GM12878 (cell line): Measurements from ENCODE around the gene OTUB2. TPM values are rescaled to one million over a fixed set of nuclear protein-coding genes. Genes with fewer than 3 reads are reported as not detected.
A peak's percentile ranks its signal among the peaks of the same experiment; 100 is the strongest.

Experiments
- ATAC-seq: fragments of 200-7000 bp; cut with Tn5 transposase; 3 replicates; pipeline ENCODE4 v1.9.1; 2020; ENCODE audit warnings: mild to moderate bottlenecking, moderate library complexity
- BruUV-seq: library from RNA; stranded (reverse); fragments of 400-500 nt; replicated peaks from 2 replicates; lab custom pipeline; 2021; lab: Mats Ljungman, UMichigan
- CTCF ChIA-PET: fragments of 300-600 bp; sonication (Branson Sonifier 250); formaldehyde crosslinking; extraction: SDS; loops from one replicate; lab custom pipeline; 2021; ENCODE audit warnings: inconsistent platforms; lab: Yijun Ruan, JAX
- POLR2A ChIA-PET: fragments of 350-600 bp; formaldehyde crosslinking; extraction: SDS; loops from one replicate; lab custom pipeline; 2021; ENCODE audit warnings: inconsistent platforms; lab: Charles Lee
- RAD21 ChIA-PET: fragments of 300-600 bp; sonication (Branson Sonifier 250); formaldehyde crosslinking; loops from one replicate; lab custom pipeline; 2023; ENCODE audit warnings: antibody characterized with exemption; ENCODE audit not compliant: unreplicated experiment; lab: Charles Lee
- SMC1A ChIA-PET: fragments of 300-600 bp; sonication (Branson Sonifier 250); formaldehyde crosslinking; loops from one replicate; lab custom pipeline; 2023; ENCODE audit not compliant: unreplicated experiment, uncharacterized antibody; lab: Charles Lee
- DNase-seq: peaks from one replicate; pipeline ENCODE4 v3.0.0-alpha.2; 2011; ENCODE audit warnings: low read depth, low spot score
- FAIRE-seq: peaks from 3 replicates; lab custom pipeline; 2011; peaks lifted over from hg19 to GRCh38; lab: Jason Lieb, UNC
- H2AFZ ChIP-seq: 2 replicates; pipeline ENCODE4 v1.6.0; 2011; ENCODE audit warnings: low read depth, low read length, control low read depth; ENCODE audit not compliant: control insufficient read depth
- H3K27ac ChIP-seq: 2 replicates; pipeline ENCODE4 v1.5.1; 2011; ENCODE audit warnings: control low read depth; ENCODE audit not compliant: control insufficient read depth, insufficient read depth
- H3K27me3 ChIP-seq, 2 experiments: replicated peaks in 1 of 2; 2 replicates each; pipeline versions ENCODE4 v1.6.0 to v1.6.1; 2011; ENCODE audit warnings: low read length in 1 of 2; ENCODE audit not compliant: control insufficient read depth in 2 of 2, insufficient read depth in 2 of 2
- H3K36me3 ChIP-seq, 2 experiments: 2 replicates each; pipeline ENCODE4 v1.5.1; 2011; ENCODE audit warnings: low read length in 1 of 2; ENCODE audit not compliant: control insufficient read depth in 2 of 2, insufficient read depth in 2 of 2
- H3K4me1 ChIP-seq: 2 replicates; pipeline ENCODE4 v1.6.1; 2011; ENCODE audit warnings: mild to moderate bottlenecking, low read length, moderate library complexity, mixed read lengths; ENCODE audit not compliant: control insufficient read depth, insufficient read depth
- H3K4me2 ChIP-seq: 2 replicates; pipeline ENCODE4 v1.6.0; 2011; ENCODE audit warnings: control low read depth; ENCODE audit not compliant: control insufficient read depth, insufficient read depth
- H3K4me3 ChIP-seq: fragments of 200-600 bp; sonication (generic); 2 replicates; pipeline ENCODE4 v1.5.1; 2016
- H3K79me2 ChIP-seq: 2 replicates; pipeline ENCODE4 v1.6.0; 2011; ENCODE audit warnings: low read length; ENCODE audit not compliant: control insufficient read depth, insufficient read depth
- H3K9ac ChIP-seq: 2 replicates; pipeline ENCODE4 v1.8.0; 2011; ENCODE audit warnings: low read length, control low read depth, mixed read lengths; ENCODE audit not compliant: control insufficient read depth, insufficient read depth
- H3K9me3 ChIP-seq: replicated peaks from 3 replicates; pipeline ENCODE4 v1.5.1; 2011; ENCODE audit warnings: mild to moderate bottlenecking, low read length; ENCODE audit not compliant: control insufficient read depth, insufficient read depth
- H4K20me1 ChIP-seq: 2 replicates; pipeline ENCODE4 v1.6.0; 2011; ENCODE audit not compliant: control insufficient read depth, insufficient read depth
- CBX3 ChIP-seq: fragments of 200-600 bp; sonication (generic); IDR thresholded peaks from 2 replicates; pipeline ENCODE4 v1.6.1; 2016; ENCODE audit warnings: low read depth, borderline replicate concordance
- DPF2 ChIP-seq: fragments of 450-650 bp; IDR thresholded peaks from 2 replicates; pipeline ENCODE4 v1.6.1; 2017; ENCODE audit warnings: mild to moderate bottlenecking
- ESRRA ChIP-seq: IDR thresholded peaks from 2 replicates; pipeline ENCODE4 v1.6.1; 2012; ENCODE audit warnings: mild to moderate bottlenecking, low read length, improper control_type of control experiment
- GATAD2B ChIP-seq: fragments of 450-650 bp; conservative IDR thresholded peaks from 2 replicates; pipeline ENCODE4 v1.6.1; 2017; ENCODE audit warnings: low read depth, mild to moderate bottlenecking, moderate library complexity
- IKZF2 ChIP-seq, 2 experiments: fragments of 450-650 bp; IDR thresholded peaks; 2 replicates each; pipeline ENCODE4 v1.6.1; 2017; ENCODE audit warnings: mild to moderate bottlenecking in 2 of 2, moderate library complexity in 2 of 2
- PML ChIP-seq: IDR thresholded peaks from 2 replicates; pipeline ENCODE4 v1.6.1; 2012; ENCODE audit warnings: low read length, inconsistent platforms
- RAD21 ChIP-seq: IDR thresholded peaks from 2 replicates; pipeline ENCODE4 v1.6.1; 2011; ENCODE audit warnings: mild to moderate bottlenecking, low read depth, low read length, moderate library complexity; ENCODE audit not compliant: insufficient read depth
- RAD51 ChIP-seq: fragments of 450-650 bp; IDR thresholded peaks from 2 replicates; pipeline ENCODE4 v1.6.1; 2016; ENCODE audit warnings: moderate library complexity, mild to moderate bottlenecking, inconsistent platforms
- SMC3 ChIP-seq: IDR thresholded peaks from 2 replicates; pipeline ENCODE4 v1.6.1; 2011; ENCODE audit warnings: low read length, improper control_type of control experiment, borderline replicate concordance
- ZNF217 ChIP-seq: fragments of 450-650 bp; IDR thresholded peaks from 2 replicates; pipeline ENCODE4 v1.6.1; 2017; ENCODE audit warnings: antibody characterized with exemption, mild to moderate bottlenecking
- ZNF384 ChIP-seq: IDR thresholded peaks from 2 replicates; pipeline ENCODE4 v1.6.1; 2012; ENCODE audit warnings: low read depth, mild to moderate bottlenecking, low read length, improper control_type of control experiment, borderline replicate concordance
- WGBS: methylation state at CpG from one replicate; pipeline ENCODE4 v1.1.6; 2016; ENCODE audit warnings: low lambda C conversion rate; ENCODE audit not compliant: insufficient replicate concordance, insufficient coverage; ENCODE audit errors: missing lambda C conversion rate; 5-methylcytosine and 5-hydroxymethylcytosine counted together
- in situ Hi-C: fragments of 300-500 bp; cut with MboI; formaldehyde crosslinking; loops from 9 replicates; pipeline ENCODE4 v1.14.3; 2018; ENCODE audit warnings: mixed read lengths
- intact Hi-C: fragments of 100-400 bp; cut with micrococcal nuclease; formaldehyde crosslinking; loops from one replicate; pipeline ENCODE4 v1.14.2; 2022; ENCODE audit not compliant: unreplicated experiment
- polyA plus RNA-seq, 11 experiments: library from polyadenylated mRNA; depleted of rRNA in 4 of 11; unstranded in 6 of 11; stranded (reverse) in 5 of 11; fragments of >200 nt; fragmentation: Nextera tagmentation in 4 of 11; fragmentation: Illumina TruSeq in 1 of 11; extraction: Ambion mirVana in 4 of 11; extraction: Trizol in 1 of 11; gene quantifications; 1 replicate in 1 of 11; 2 replicates in 10 of 11; pipeline versions ENCODE4 v1.2.1 to v1.2.3, GENCODE V29; 2011 to 2016; ENCODE audit warnings: inconsistent platforms in 2 of 11, missing spikeins in 2 of 11, low read depth in 1 of 11
- total RNA-seq, 4 experiments: library from RNA; depleted of rRNA in 3 of 4; stranded (reverse); fragments of >200 nt in 3 of 4; fragmentation: Illumina TruSeq in 1 of 4; extraction: Trizol in 1 of 4; gene quantifications; 2 replicates each; pipeline versions ENCODE4 v1.2.1 to v1.2.3, GENCODE V29; 2013 to 2021
- TF ChIP-seq, protein P1 (sequence below): fragments of 450-650 bp; IDR thresholded peaks from 2 replicates; pipeline ENCODE4 v1.6.1; 2017; ENCODE audit warnings: mild to moderate bottlenecking
- TF ChIP-seq, protein P2 (sequence below): IDR thresholded peaks from 2 replicates; pipeline ENCODE4 v1.6.1; 2011; ENCODE audit warnings: mild to moderate bottlenecking, low read depth, low read length, moderate library complexity; ENCODE audit not compliant: insufficient replicate concordance
- TF ChIP-seq, protein P3 (sequence below), 3 experiments: IDR thresholded peaks in 2 of 3; conservative IDR thresholded peaks in 1 of 3; 2 replicates each; pipeline ENCODE4 v1.5.1; 2011; ENCODE audit warnings: low read depth in 3 of 3, low read length in 3 of 3, mild to moderate bottlenecking in 3 of 3, control low read depth in 2 of 3, moderate library complexity in 2 of 3, inconsistent platforms in 1 of 3, mixed read lengths in 1 of 3; ENCODE audit not compliant: control insufficient read depth in 2 of 3, insufficient read depth in 1 of 3; ENCODE audit errors: extremely low read depth in 1 of 3
- TF ChIP-seq, protein P4 (sequence below): fragments of 450-650 bp; IDR thresholded peaks from 2 replicates; pipeline ENCODE4 v1.6.1; 2016; ENCODE audit warnings: mild to moderate bottlenecking

The OTUB2 gene
- total and polyA plus RNA-seq, 10 of the 15 experiments (the other 5 are each of a cell fraction or from before 2014, with no cell fraction given), result 0.05 to 0.82 (median 0.43) TPM

DNA sequence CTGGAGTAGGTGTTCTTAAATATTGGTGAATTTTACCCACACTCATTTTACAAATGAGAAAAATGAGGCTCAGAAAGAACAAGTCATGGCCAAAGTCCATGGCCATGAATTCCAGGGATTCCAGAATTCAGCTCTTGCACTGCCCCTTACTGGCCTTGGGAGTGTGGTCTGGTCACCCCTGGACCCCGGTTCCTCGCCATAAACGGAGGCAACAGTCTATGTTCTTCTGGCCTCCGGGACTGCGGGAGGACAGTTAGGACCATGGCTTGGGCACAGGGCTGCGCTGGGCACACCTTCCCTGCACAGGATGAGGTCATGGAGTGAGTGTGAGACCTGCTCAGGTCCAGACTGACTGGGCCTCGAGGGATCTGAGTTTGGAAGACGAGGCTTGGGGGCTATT lies 22.1 kb upstream of the OTUB2 start (continued):
- TF ChIP-seq PML, result no peak
- no peak for TF ChIP-seq GATAD2B
- no peak for TF ChIP-seq DPF2
- no peak for TF ChIP-seq RAD51
- TF ChIP-seq, protein P1, sequence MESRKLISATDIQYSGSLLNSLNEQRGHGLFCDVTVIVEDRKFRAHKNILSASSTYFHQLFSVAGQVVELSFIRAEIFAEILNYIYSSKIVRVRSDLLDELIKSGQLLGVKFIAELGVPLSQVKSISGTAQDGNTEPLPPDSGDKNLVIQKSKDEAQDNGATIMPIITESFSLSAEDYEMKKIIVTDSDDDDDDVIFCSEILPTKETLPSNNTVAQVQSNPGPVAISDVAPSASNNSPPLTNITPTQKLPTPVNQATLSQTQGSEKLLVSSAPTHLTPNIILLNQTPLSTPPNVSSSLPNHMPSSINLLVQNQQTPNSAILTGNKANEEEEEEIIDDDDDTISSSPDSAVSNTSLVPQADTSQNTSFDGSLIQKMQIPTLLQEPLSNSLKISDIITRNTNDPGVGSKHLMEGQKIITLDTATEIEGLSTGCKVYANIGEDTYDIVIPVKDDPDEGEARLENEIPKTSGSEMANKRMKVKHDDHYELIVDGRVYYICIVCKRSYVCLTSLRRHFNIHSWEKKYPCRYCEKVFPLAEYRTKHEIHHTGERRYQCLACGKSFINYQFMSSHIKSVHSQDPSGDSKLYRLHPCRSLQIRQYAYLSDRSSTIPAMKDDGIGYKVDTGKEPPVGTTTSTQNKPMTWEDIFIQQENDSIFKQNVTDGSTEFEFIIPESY, result no peak
- no peak for TF ChIP-seq ZNF384
- TF ChIP-seq IKZF2 (IDR thresholded peaks at IDR 0.05), result no peak
- TF ChIP-seq ZNF217, result no peak
- TF ChIP-seq CBX3, result no peak

DNA sequence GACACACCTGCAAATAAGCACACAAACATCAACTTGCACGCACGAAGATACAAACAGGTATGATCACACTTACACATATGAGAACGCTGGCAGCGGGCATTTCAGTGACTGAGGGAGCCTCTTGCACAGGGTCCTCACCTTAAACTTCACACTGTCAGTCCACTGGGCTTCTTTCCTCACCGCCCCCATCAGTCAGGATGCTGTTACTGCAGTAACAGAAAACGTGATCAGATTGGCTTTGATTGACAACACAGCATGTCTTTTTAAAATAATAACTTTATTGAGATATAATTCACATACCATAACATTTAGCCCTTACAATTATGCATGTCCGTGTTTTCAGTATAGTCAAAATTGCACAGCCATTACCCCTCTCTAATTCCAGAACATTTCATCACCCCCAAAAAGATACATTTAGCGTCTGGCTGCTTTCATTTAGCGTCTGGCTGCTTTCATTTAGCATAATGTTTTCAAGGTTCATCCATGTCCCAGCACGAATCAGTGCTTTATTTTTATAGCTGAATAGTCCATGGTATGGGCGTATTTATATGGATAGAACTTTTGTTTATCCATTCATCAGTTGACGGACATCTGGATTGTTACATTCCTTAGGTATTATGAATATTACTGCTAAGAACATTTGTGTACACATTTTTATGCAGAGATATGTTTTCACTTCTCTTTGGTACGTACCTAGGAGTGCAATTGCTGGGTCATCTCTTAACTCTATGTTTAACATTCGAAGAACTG lies 20.6 kb upstream of the OTUB2 start:
- Histone ChIP-seq H3K27me3 (no peaks in the 10 kb centered on the region), H2AFZ (no peak overlapping the region), H3K36me3 (no peaks in the 10 kb centered on the region), H4K20me1 (no peaks in the 10 kb centered on the region), H3K9ac (no peak overlapping the region), H3K79me2 (no peaks in the 10 kb centered on the region), H3K4me1 (peaks cover 29% of the 10 kb centered on the region), H3K27ac (no peak overlapping the region), H3K9me3 (no peaks in the 10 kb centered on the region), H3K4me2 (no peak overlapping the region), H3K4me3 (no peak overlapping the region)
- ATAC-seq (peak; percentile 22; the same call in 1 of the 3 replicates), FAIRE-seq (peak; percentile 27), DNase-seq (no peak)
- ChIA-PET RAD21 (interaction anchor here (1.0 to 9.3 kb wide), 4 partner anchors 31 to 65 kb away, joined by 4 to 344 read pairs (median 7); no protein-coding TSS in a partner anchor), CTCF (interaction anchor here (0.8 to 16.9 kb wide), 9 partner anchors 9 to 177 kb away, joined by 3 to 541 read pairs (median 4); partner anchors contain the start of genes ASB2, DDX24 and IFI27L1), POLR2A (no interaction called here), SMC1A (interaction anchor here (0.7 to 3.0 kb wide), 13 partner anchors 9 to 131 kb away, joined by 3 to 24 read pairs (median 4); no protein-coding TSS in a partner anchor)
- intact Hi-C loops, result no loop called here
- 12% methylated on average over 14 of the region's 14 CpGs for WGBS
- in situ Hi-C loops, result loop anchor here (10.0 kb wide), 1 partner anchor 351 kb away; no protein-coding TSS in a partner anchor
- BruUV-seq, result no TSS peak
- TF ChIP-seq, protein P2, sequence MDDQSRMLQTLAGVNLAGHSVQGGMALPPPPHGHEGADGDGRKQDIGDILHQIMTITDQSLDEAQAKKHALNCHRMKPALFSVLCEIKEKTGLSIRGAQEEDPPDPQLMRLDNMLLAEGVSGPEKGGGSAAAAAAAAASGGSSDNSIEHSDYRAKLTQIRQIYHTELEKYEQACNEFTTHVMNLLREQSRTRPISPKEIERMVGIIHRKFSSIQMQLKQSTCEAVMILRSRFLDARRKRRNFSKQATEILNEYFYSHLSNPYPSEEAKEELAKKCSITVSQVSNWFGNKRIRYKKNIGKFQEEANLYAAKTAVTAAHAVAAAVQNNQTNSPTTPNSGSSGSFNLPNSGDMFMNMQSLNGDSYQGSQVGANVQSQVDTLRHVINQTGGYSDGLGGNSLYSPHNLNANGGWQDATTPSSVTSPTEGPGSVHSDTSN, result peak; percentile 1
- TF ChIP-seq ESRRA (no peak), SMC3 (peak; percentile 38; the same call in 1 of the 2 replicates), RAD21 (peak; percentile 60)
- TF ChIP-seq, protein P3, sequence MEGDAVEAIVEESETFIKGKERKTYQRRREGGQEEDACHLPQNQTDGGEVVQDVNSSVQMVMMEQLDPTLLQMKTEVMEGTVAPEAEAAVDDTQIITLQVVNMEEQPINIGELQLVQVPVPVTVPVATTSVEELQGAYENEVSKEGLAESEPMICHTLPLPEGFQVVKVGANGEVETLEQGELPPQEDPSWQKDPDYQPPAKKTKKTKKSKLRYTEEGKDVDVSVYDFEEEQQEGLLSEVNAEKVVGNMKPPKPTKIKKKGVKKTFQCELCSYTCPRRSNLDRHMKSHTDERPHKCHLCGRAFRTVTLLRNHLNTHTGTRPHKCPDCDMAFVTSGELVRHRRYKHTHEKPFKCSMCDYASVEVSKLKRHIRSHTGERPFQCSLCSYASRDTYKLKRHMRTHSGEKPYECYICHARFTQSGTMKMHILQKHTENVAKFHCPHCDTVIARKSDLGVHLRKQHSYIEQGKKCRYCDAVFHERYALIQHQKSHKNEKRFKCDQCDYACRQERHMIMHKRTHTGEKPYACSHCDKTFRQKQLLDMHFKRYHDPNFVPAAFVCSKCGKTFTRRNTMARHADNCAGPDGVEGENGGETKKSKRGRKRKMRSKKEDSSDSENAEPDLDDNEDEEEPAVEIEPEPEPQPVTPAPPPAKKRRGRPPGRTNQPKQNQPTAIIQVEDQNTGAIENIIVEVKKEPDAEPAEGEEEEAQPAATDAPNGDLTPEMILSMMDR (IDR thresholded peaks at IDR 0.05 in 2 of 3, conservative IDR thresholded peaks at IDR 0.05 in 1 of 3; ENCODE audit: control insufficient read depth in 2 of 3, extremely low read depth in 1 of 3, insufficient read depth in 1 of 3, low read depth in 3 of 3, low read length in 3 of 3), result peak; percentile 34 to 63 (median 58)
- TF ChIP-seq, protein P4, sequence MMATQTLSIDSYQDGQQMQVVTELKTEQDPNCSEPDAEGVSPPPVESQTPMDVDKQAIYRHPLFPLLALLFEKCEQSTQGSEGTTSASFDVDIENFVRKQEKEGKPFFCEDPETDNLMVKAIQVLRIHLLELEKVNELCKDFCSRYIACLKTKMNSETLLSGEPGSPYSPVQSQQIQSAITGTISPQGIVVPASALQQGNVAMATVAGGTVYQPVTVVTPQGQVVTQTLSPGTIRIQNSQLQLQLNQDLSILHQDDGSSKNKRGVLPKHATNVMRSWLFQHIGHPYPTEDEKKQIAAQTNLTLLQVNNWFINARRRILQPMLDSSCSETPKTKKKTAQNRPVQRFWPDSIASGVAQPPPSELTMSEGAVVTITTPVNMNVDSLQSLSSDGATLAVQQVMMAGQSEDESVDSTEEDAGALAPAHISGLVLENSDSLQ, result peak; percentile 85
